GM18951 (cell line): Measurements from ENCODE around the gene ALG3.

Experiments used
- POLR2A ChIP-seq: IDR thresholded peaks from 4 replicates; pipeline ENCODE4 v1.6.1; 2011; ENCODE audit warnings: mild to moderate bottlenecking; ENCODE audit not compliant: insufficient read length, insufficient read depth; ENCODE audit errors: extremely low read depth
- in situ Hi-C: fragments of 300-500 bp; cut with MboI; formaldehyde crosslinking; loops from one replicate; pipeline ENCODE4 v1.12.0; 2022; ENCODE audit warnings: low sequenced_read_pairs, mixed read lengths, inconsistent platforms; ENCODE audit not compliant: unreplicated experiment

ALG3 gene

GRCh38 chr3:184234671-184235380 lies 13.9 kb downstream of the ALG3 start:
- TF ChIP-seq POLR2A, result no peak
- in situ Hi-C loops, result no loop called here

GRCh38 chr3:184234224-184234623 lies 14.5 kb downstream of the ALG3 start:
- in situ Hi-C loops, result no loop called here
- TF ChIP-seq POLR2A, result no peak

GRCh38 chr3:184233127-184233843 lies 15.5 kb downstream of the ALG3 start:
- TF ChIP-seq POLR2A, result no peak
- in situ Hi-C loops, result no loop called here

- TF ChIP-seq POLR2A, result no peak
- in situ Hi-C loops, result no loop called here
Observed at GRCh38 chr3:184231671-184232070, 17.1 kb downstream of the ALG3 start.

- no peak for TF ChIP-seq POLR2A
- in situ Hi-C loops, result no loop called here
Observed at GRCh38 chr3:184230603-184231528, 17.9 kb downstream of the ALG3 start.

- TF ChIP-seq POLR2A, result no peak
- in situ Hi-C loops, result no loop called here
Observed at GRCh38 chr3:184230081-184230602, 18.6 kb downstream of the ALG3 start.

GRCh38 chr3:184229394-184230080 lies 19.2 kb downstream of the ALG3 start, which contains the start of gene VWA5B2:
Gene VWA5B2 (plus strand): TSS chr3:184229585. CDS start chr3:184230529, 944 bp downstream.
- TF ChIP-seq POLR2A, result no peak

GRCh38 chr3:184228376-184229137 lies 20.2 kb downstream of the ALG3 start:
- TF ChIP-seq POLR2A, result no peak
- in situ Hi-C loops, result no loop called here

More at GRCh38 chr3:184229394-184230080, 19.2 kb downstream of the ALG3 start, which contains the start of gene VWA5B2:
- in situ Hi-C loops, result no loop called here

- in situ Hi-C loops, result no loop called here
- TF ChIP-seq POLR2A, result no peak
Observed at GRCh38 chr3:184227481-184227935, 21.3 kb downstream of the ALG3 start.

GRCh38 chr3:184223946-184224345 lies 24.8 kb downstream of the ALG3 start:
- in situ Hi-C loops, result no loop called here
- no peak for TF ChIP-seq POLR2A

- in situ Hi-C loops, result no loop called here
- no peak for TF ChIP-seq POLR2A
Observed at GRCh38 chr3:184222521-184222920, 26.2 kb downstream of the ALG3 start.

GRCh38 chr3:184218814-184219213 lies 29.9 kb downstream of the ALG3 start:
- TF ChIP-seq POLR2A, result no peak
- in situ Hi-C loops, result no loop called here

- TF ChIP-seq POLR2A, result no peak
- in situ Hi-C loops, result no loop called here
Observed at GRCh38 chr3:184211718-184212117, 37.0 kb downstream of the ALG3 start.
